Central memory CD8-positive, alpha-beta T cell (primary cell): ENCODE results near the gene KIAA1549.
"Not testable (repeated sequence)": the region's sequence is repeated elsewhere in the genome, so short reads cannot be mapped to it uniquely, and the experiment has no call there.

Source experiments
- ATAC-seq: fragments of 150-1000 bp; cut with Tn5 transposase; replicated peaks from 2 replicates; pipeline ENCODE4 v1.10.0; 2022; ENCODE audit warnings: mild to moderate bottlenecking, moderate FRiP score, moderate number of reproducible peaks; ENCODE audit not compliant: poor library complexity, severe bottlenecking; ENCODE audit errors: extremely low read depth
- DNase-seq, 2 donors: peaks; one replicate each; pipeline ENCODE4 v3.0.0; 2021; ENCODE audit warnings: low spot score in 2 of 2
- H3K27ac Mint-ChIP-seq: one replicate; pipeline ENCODE4 v1.8.0; 2022; ENCODE audit warnings: low read depth, mild to moderate bottlenecking, moderate library complexity, mixed read lengths
- H3K27me3 Mint-ChIP-seq: one replicate; pipeline ENCODE4 v1.8.0; 2022; ENCODE audit warnings: mixed read lengths
- H3K36me3 Mint-ChIP-seq: one replicate; pipeline ENCODE4 v1.8.0; 2022; ENCODE audit warnings: mild to moderate bottlenecking, moderate library complexity, mixed read lengths; ENCODE audit not compliant: insufficient read depth
- H3K4me1 Mint-ChIP-seq: one replicate; pipeline ENCODE4 v1.8.0; 2022; ENCODE audit warnings: mixed read lengths
- H3K4me3 Mint-ChIP-seq: one replicate; pipeline ENCODE4 v1.8.0; 2022; ENCODE audit warnings: mild to moderate bottlenecking, moderate library complexity, mixed read lengths
- H3K9me3 Mint-ChIP-seq: one replicate; pipeline ENCODE4 v1.8.0; 2022; ENCODE audit warnings: mixed read lengths

The KIAA1549 gene

DNA sequence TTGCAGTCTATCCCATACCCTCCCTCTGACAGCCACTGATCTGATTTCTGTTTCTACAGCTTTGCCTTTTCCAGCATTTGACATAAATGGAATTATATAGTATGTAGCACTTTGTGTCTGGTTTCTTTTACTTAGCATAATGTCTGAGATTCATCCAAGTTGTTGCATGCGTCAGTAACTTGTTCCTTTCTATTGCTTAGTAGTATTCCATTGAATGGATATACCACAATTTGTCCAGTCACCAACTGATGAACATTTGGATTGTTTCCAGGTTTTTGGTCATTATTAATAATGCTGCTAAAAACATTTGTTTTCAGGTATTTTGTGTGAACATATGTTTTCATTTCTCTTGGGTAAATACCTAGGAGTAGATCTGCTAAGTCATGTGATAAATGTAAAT is 6.5 kb upstream of the KIAA1549 start:
- no peak for DNase-seq
- Mint-ChIP-seq H3K9me3 (no peaks in the 10 kb centered on the region), H3K4me1 (no peaks in the 10 kb centered on the region), H3K4me3 (no peak overlapping the region), H3K27ac (no peak overlapping the region), H3K36me3 (no peaks in the 10 kb centered on the region), H3K27me3 (peaks cover 57% of the 10 kb centered on the region)
- ATAC-seq: no peak

DNA sequence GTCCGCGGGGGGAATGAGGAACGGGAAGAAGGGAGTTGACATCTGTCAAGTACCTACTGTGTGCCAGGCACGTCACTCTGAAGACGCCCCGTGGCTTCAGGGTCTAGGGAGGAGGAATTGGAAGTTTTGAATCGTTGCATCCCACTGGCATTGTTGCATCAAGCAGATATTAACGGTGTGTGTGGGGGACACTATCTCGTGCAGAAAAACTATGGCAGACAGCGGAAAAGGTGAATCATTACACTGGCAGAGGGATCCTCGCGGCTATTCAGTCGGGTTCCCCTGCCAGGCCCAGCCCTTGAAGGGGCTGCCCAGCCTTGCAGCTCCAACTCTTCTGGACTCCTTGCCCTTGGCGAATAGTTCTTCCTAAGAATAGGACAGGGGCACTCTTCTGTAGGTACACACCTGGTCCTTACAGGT is 1.0 kb upstream of the KIAA1549 start:
- Mint-ChIP-seq H3K4me3 (peak overlapping the region; percentile 63), H3K9me3 (no peaks in the 10 kb centered on the region), H3K36me3 (peaks cover 2% of the 10 kb centered on the region), H3K4me1 (peaks cover 16% of the 10 kb centered on the region), H3K27me3 (peaks cover 64% of the 10 kb centered on the region), H3K27ac (no peak overlapping the region)
- DNase-seq (no peak), ATAC-seq (no peak)

DNA sequence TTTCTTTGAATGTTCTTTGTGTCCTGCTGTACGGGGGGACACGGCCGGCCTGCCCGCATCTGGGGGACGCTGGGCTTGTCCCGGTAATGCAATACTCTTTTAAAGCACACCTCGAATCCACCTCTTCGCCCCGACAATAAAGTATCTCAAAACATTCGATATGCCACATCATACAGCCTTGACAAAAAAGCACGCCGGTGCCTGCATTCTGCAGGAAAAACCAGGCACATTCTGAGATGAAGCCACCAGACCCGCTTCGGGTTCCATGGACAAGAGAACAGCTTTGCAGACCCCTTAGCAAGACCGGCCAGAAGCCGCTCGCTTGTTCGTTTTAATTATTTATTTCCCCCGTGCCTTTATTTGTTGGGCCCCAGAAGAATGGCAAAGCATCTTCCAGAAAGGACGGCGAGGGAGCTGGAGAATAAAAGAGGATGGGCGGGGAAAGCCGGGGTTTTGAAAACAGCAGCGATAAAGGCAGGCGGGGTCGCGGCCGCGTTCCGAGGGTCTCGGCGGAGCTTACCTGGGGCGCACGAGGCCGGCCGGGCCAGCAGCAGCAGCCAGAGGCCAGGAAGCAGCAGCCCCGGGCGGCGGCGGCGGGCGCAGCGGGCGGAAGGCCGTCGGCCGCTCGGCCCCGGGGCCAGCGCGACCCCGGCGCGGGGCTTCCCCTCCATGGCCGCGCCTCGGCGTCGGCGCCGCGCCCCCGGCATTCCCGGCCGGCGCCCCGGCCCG is 462 bp downstream of the KIAA1549 start:
- DNase-seq: no peak
- Mint-ChIP-seq H3K9me3 (no peaks in the 10 kb centered on the region), H3K4me3 (peak overlapping the region; percentile 86), H3K4me1 (peaks cover 16% of the 10 kb centered on the region), H3K27ac (peak overlapping the region; percentile 56), H3K27me3 (peaks cover 57% of the 10 kb centered on the region), H3K36me3 (peaks cover 2% of the 10 kb centered on the region)
- peak; percentile 26 for ATAC-seq

DNA sequence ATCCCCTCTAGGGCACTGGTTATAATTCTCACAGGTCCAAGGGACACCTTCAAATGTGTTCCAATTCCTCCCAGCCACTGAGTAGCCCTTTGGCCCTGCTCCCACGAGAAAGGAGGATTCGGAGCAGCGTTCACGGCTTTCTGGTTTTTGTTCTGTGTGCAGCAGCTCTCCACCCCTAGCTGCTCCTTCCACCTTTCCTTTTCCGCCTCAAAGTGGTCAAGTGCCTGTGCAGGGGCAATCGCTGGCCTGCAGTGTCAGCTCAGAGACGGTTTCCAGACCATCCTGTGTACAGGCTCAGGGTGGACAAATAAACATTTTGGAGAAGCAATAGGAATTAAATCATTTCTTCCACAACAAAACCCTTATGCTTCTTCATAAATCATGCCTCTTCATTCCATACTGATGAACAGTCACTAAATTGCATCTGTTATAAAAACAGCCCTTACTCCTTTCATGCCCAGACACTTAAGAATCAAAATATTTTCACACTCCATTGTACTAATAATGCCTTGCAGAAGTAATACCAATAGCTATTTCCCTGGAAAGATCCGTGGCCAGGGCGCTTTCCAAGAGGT is 1.1 kb downstream of the KIAA1549 start:
- peaks cover 2% of the 10 kb centered on the region for H3K36me3 Mint-ChIP-seq
- no peak overlapping the region for H3K27ac Mint-ChIP-seq
- H3K4me3 Mint-ChIP-seq: peak overlapping the region; percentile 86
- no peak for DNase-seq
- peaks cover 61% of the 10 kb centered on the region for H3K27me3 Mint-ChIP-seq
- H3K4me1 Mint-ChIP-seq: peaks cover 16% of the 10 kb centered on the region
- no peaks in the 10 kb centered on the region for H3K9me3 Mint-ChIP-seq
- ATAC-seq: no peak

DNA sequence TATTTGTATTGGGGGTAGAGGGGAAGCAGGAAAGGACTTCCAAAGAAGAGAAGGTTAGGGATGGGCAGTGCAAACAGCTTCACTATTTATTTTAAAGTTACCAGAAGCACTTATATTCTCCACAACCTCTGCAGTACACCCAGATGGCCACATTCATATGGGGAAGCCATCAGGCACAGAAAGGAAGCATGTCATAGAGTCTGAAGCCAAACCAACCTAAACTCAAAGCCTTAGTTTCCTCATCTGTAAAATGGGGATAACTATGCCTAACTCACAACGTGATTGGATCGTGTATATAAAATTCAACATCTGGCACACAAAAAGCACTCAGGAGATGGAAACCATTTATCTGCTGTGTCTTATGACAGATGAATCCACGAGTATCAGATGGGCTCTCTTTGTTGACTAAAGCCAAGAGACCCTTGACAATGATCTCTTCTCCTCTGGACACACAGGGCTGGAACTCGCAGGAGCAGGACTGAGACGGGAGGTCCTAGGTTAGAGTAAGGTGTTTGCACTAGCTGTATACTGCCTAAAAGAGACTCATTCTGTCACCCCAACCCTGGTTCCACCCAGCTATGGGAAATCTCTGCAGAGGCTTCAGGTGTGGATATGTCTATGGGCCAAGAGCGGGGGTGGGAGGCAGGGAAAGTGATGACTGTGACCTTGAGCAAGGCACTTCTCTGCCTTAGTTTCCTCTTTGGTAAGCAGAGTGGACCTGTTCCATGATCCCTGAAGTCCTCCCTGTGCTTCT is 1.8 kb downstream of the KIAA1549 start:
- ATAC-seq: no peak
- H3K36me3 Mint-ChIP-seq: peaks cover 2% of the 10 kb centered on the region
- no peak overlapping the region for H3K27ac Mint-ChIP-seq
- no peak for DNase-seq
- H3K4me3 Mint-ChIP-seq: no peak overlapping the region
- H3K9me3 Mint-ChIP-seq: no peaks in the 10 kb centered on the region
- H3K4me1 Mint-ChIP-seq: peaks cover 16% of the 10 kb centered on the region
- H3K27me3 Mint-ChIP-seq: peaks cover 67% of the 10 kb centered on the region

DNA sequence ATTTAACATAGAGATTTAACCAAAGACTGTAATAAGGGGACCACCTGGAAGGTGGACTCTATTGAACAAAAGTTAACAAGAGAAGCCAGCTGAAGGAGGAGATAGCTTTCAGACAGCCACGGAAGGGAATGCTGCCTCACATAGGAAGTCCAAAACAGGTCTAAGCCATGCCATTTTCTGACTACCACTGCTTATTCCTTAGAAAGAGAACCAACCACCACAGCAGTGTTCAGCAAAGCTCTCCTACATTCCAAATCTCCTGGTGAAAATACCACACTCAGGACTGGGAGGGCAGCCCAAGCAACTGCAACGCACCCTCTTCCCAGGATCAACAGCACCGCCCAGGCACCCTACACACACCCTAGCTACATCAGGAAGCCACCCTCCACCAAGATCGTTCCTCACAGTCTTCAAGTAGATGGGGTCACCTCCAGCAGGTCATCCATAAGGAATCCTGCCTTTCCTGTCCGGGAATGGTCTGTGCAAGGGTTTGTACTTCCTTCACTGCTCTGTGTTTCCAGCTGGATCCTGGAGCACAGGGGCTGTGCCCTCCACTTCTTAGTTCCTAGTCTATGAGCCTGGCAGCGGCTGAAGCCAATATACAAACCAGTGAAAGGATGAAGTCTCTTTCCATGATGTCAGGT is 2.5 kb downstream of the KIAA1549 start:
- Mint-ChIP-seq H3K27ac (no peak overlapping the region), H3K9me3 (no peaks in the 10 kb centered on the region), H3K4me1 (peaks cover 16% of the 10 kb centered on the region), H3K36me3 (peaks cover 2% of the 10 kb centered on the region), H3K4me3 (no peak overlapping the region), H3K27me3 (peaks cover 70% of the 10 kb centered on the region)
- DNase-seq (no peak), ATAC-seq (no peak)

DNA sequence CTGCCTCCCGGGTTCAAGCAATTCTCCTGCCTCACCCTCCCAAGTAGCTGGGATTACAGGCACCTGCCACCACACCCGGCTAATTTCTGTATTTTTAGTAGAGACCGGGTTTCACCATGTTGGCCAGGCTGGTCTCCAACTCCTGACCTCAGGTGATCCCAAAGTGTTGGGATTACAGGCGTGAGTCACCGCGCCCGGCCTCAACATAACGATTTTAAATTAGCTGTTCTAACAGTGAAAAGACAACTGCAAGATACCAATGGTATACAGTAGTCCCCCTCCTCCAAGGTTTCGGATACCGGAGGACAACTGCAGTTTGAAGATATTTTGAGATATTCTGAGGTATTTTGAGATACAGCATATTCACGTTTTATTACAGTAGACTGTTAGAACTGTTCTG is 5.0 kb downstream of the KIAA1549 start:
- not testable (repeated sequence) for H3K4me3 Mint-ChIP-seq, DNase-seq, ATAC-seq, H3K36me3 Mint-ChIP-seq, H3K9me3 Mint-ChIP-seq, H3K27ac Mint-ChIP-seq
- Mint-ChIP-seq H3K27me3 (peaks cover 78% of the 10 kb centered on the region), H3K4me1 (peaks cover 10% of the 10 kb centered on the region)

DNA sequence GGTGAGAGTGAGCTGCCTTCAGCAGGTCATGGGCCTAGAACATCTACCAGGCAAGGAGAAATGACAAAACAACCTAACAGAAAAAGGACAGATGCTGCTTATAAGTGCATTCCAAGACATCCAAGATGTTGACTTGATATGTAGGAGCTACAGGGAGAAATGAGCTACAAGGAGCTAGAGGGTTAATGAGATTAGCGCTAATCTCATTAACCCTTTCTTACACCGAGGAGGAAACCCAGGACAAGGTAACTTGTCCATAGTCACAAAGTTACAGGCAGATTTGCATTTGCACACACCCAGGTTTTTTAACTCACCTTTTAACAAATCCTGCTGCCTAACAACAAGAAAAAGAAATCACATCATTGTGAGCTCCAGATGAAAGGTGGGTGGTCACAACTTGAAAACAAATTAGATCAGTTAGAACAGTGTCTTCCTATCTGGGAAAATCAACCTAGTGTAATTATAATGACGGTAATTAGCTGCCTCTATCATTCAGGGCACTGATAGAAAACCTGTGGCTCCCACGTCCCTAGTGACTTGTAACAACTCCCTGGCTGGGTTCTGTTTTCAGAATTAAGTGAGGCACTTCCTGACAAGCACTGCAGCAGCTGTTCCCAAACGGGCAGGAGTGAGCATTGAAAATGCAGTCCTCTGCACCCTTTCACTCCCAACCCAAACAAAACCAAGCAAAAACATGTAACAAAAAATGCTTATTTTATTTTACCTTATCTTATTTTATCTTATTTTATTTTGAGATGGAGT is 5.7 kb downstream of the KIAA1549 start:
- Mint-ChIP-seq H3K36me3 (peaks cover 3% of the 10 kb centered on the region), H3K9me3 (no peaks in the 10 kb centered on the region), H3K4me3 (no peak overlapping the region), H3K4me1 (peaks cover 5% of the 10 kb centered on the region), H3K27ac (no peak overlapping the region), H3K27me3 (peaks cover 76% of the 10 kb centered on the region)
- DNase-seq (no peak), ATAC-seq (no peak)

DNA sequence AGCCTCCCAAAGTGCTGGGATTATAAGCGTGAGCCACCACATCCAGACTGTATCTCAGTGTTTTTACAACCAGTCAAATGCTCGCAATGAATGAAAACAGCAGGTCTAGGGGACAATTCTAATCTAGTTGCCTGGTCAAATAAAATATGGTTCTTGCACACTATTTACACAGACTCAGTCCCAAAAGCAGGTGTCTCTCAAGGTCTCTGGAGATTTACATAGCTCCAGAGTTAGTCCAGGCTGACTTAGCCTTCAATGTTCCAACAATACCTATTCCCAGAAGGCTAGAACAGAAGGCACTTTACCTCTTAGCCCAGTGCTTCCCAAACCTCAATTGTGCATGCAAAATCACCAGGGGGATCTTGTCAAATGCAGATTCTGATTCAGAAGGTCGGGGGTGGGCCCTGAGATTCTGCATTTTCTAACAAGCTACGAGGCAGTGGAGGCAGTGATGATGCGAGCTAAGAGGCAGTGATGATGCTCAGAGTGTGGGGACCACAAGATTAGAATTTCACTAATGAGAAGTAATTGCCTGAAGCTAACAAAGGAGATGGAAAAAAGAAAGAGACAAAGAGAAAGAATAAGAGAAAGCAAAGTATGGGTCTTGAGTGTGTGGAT is 6.4 kb downstream of the KIAA1549 start:
- H3K27me3 Mint-ChIP-seq: peaks cover 69% of the 10 kb centered on the region
- H3K4me3 Mint-ChIP-seq: no peak overlapping the region
- ATAC-seq (no peak), DNase-seq (no peak)
- H3K27ac Mint-ChIP-seq: no peak overlapping the region
- H3K4me1 Mint-ChIP-seq: no peaks in the 10 kb centered on the region
- peaks cover 3% of the 10 kb centered on the region for H3K36me3 Mint-ChIP-seq
- no peaks in the 10 kb centered on the region for H3K9me3 Mint-ChIP-seq

DNA sequence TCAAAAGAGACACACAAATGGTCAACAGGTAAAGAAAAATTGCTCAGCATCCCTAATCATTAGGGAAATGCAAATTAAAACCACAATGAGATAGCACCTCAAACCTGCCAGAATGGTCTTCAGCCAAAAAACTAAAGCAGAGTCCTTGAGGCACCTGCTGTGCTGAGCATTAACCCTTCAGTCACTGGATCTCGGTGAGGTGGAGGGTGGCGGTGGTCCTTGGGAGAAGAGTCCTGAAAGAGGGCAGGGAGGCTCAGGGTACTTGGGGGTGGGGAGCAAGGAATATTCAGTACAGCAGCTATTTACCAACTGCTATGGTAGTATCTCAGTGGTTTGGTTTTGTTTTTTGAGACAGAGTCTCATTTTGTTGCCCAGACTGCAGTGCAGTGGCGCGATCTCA is 7.1 kb downstream of the KIAA1549 start:
- no peak overlapping the region for H3K4me3 Mint-ChIP-seq
- ATAC-seq (no peak), DNase-seq (no peak)
- H3K36me3 Mint-ChIP-seq: peaks cover 3% of the 10 kb centered on the region
- H3K27me3 Mint-ChIP-seq: peaks cover 62% of the 10 kb centered on the region
- H3K4me1 Mint-ChIP-seq: no peaks in the 10 kb centered on the region
- no peaks in the 10 kb centered on the region for H3K9me3 Mint-ChIP-seq
- no peak overlapping the region for H3K27ac Mint-ChIP-seq

DNA sequence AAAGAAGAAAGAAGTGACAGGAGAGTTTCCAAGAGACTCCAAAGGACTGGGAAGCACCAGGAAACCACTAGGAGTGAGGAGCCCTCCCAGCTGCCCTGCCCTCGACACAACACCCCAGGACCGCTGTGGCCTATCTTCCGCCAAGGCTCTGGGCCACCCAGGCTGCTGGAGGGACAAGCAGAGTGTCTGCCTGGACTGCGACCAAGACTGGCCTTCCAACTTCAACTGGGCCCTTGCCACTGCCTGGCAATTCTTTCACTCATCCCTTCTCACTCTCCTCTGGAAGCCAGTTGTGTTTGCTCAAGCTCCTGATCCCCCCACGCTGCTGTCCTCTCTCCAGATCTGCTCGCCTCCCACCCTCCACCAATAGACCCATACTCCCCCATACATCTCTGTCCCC is 10.2 kb downstream of the KIAA1549 start:
- DNase-seq: no peak
- Mint-ChIP-seq H3K27me3 (peaks cover 40% of the 10 kb centered on the region), H3K36me3 (peaks cover 2% of the 10 kb centered on the region)

DNA sequence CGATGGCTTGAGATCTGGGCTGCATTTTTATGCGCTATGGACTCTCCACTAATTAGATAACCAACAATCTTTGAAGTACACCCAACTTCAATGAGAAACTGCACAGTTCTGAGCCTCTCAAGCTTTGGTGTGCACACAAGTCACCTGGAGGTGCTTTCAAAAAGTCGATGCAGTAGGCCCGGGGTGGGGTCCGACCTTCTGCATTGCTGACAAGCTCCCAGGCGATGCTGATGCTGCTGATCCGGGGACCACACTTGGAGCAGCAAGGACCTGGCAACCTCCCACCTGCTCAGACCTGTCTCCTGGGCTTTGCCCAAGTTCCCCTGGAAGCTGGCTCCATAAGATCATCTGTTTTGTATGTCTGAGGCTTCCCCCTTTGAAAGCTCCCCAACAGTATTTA is 10.7 kb downstream of the KIAA1549 start:
- DNase-seq (no peak), ATAC-seq (no peak)
- peaks cover 39% of the 10 kb centered on the region for H3K27me3 Mint-ChIP-seq
- no peaks in the 10 kb centered on the region for H3K9me3 Mint-ChIP-seq
- H3K36me3 Mint-ChIP-seq: peaks cover 2% of the 10 kb centered on the region
- H3K27ac Mint-ChIP-seq: no peak overlapping the region
- H3K4me1 Mint-ChIP-seq: no peaks in the 10 kb centered on the region
- H3K4me3 Mint-ChIP-seq: no peak overlapping the region

More for the DNA sequence above, 10.2 kb downstream of the KIAA1549 start:
- H3K4me3 Mint-ChIP-seq: no peak overlapping the region
- no peak overlapping the region for H3K27ac Mint-ChIP-seq
- no peaks in the 10 kb centered on the region for H3K4me1 Mint-ChIP-seq
- no peaks in the 10 kb centered on the region for H3K9me3 Mint-ChIP-seq
- ATAC-seq: no peak
